IMR-90 (cell line): ENCODE results near the gene HARS2. TPM values are rescaled to one million over a fixed set of nuclear protein-coding genes. Genes with fewer than 3 reads are reported as not detected.
A peak's percentile ranks its signal among the peaks of the same experiment; 100 is the strongest.

Experiments used
- ATAC-seq: fragments of 200-7000 bp; cut with Tn5 transposase; 2 replicates; pipeline ENCODE4 v1.9.1; 2020; ENCODE audit warnings: low read depth, mild to moderate bottlenecking, moderate library complexity
- BruUV-seq: library from RNA; stranded (reverse); fragments of 400-500 nt; replicated peaks from 2 replicates; lab custom pipeline; 2021; lab: Mats Ljungman, UMichigan
- CTCF ChIA-PET: fragments of 300-600 bp; formaldehyde crosslinking; extraction: SDS; loops from one replicate; lab custom pipeline; 2021; ENCODE audit warnings: antibody characterized with exemption; lab: Yijun Ruan, JAX
- POLR2A ChIA-PET: fragments of 300-600 bp; sonication (Branson Sonifier 250); formaldehyde crosslinking; loops from one replicate; lab custom pipeline; 2022; ENCODE audit warnings: antibody characterized with exemption; ENCODE audit not compliant: unreplicated experiment; lab: Charles Lee
- DNase-seq: peaks from one replicate; pipeline ENCODE4 v3.0.0; 2013
- H2AFZ ChIP-seq: replicated peaks from 2 replicates; pipeline ENCODE3; 2013; ENCODE audit warnings: low read length, mild to moderate bottlenecking; ENCODE audit not compliant: poor library complexity
- H2AK5ac ChIP-seq: 2 replicates; pipeline ENCODE4 v1.6.1; 2013; ENCODE audit warnings: low read depth, low read length, inconsistent platforms
- H2AK9ac ChIP-seq: replicated peaks from 2 replicates; pipeline ENCODE3; 2013; ENCODE audit warnings: mild to moderate bottlenecking, low read depth, low read length, moderate library complexity; ENCODE audit not compliant: poor library complexity
- H2BK120ac ChIP-seq: 2 replicates; pipeline ENCODE4 v1.6.1; 2013; ENCODE audit warnings: low read depth, low read length, inconsistent platforms
- H2BK15ac ChIP-seq: 3 replicates; pipeline ENCODE4 v1.6.1; 2013; ENCODE audit warnings: low read depth, low read length, inconsistent platforms
- H2BK20ac ChIP-seq: 2 replicates; pipeline ENCODE4 v1.6.1; 2013; ENCODE audit warnings: low read depth, mild to moderate bottlenecking, inconsistent platforms, low read length, moderate library complexity
- H2BK5ac ChIP-seq: 2 replicates; pipeline ENCODE4 v1.6.1; 2013; ENCODE audit warnings: mild to moderate bottlenecking, low read depth, low read length, inconsistent platforms; ENCODE audit not compliant: poor library complexity, severe bottlenecking
- H3K14ac ChIP-seq: replicated peaks from 2 replicates; pipeline ENCODE4 v1.6.1; 2013; ENCODE audit warnings: low read depth, low read length, inconsistent platforms
- H3K18ac ChIP-seq: 2 replicates; pipeline ENCODE4 v1.6.1; 2013; ENCODE audit warnings: low read depth, low read length, control low read depth
- H3K23ac ChIP-seq: 2 replicates; pipeline ENCODE4 v1.6.1; 2013; ENCODE audit warnings: low read depth, low read length, inconsistent platforms
- H3K27ac ChIP-seq: 2 replicates; pipeline ENCODE4 v1.5.1; 2013; ENCODE audit warnings: mild to moderate bottlenecking, control low read depth, low read length; ENCODE audit not compliant: insufficient read depth
- H3K27me3 ChIP-seq: 2 replicates; pipeline ENCODE4 v1.6.1; 2013; ENCODE audit warnings: low read length; ENCODE audit not compliant: control insufficient read depth, insufficient read depth
- H3K36me3 ChIP-seq: 2 replicates; pipeline ENCODE4 v1.6.1; 2013; ENCODE audit warnings: low read length, mixed read lengths; ENCODE audit not compliant: control insufficient read depth, insufficient read depth
- H3K4ac ChIP-seq: 2 replicates; pipeline ENCODE4 v1.6.1; 2013; ENCODE audit warnings: low read depth, low read length, inconsistent platforms
- H3K4me1 ChIP-seq: 2 replicates; pipeline ENCODE4 v1.6.1; 2013; ENCODE audit warnings: low read length, mixed read lengths; ENCODE audit not compliant: control insufficient read depth, insufficient read depth
- H3K4me2 ChIP-seq: 2 replicates; pipeline ENCODE4 v1.6.1; 2013; ENCODE audit warnings: low read depth, mild to moderate bottlenecking, control low read depth, low read length, moderate library complexity
- H3K4me3 ChIP-seq: 2 replicates; pipeline ENCODE4 v1.5.1; 2013; ENCODE audit warnings: low read depth, mild to moderate bottlenecking, control low read depth, low read length, moderate library complexity; ENCODE audit not compliant: insufficient read depth
- H3K56ac ChIP-seq: 2 replicates; pipeline ENCODE4 v1.6.1; 2013; ENCODE audit warnings: low read length, inconsistent platforms; ENCODE audit not compliant: insufficient read depth; ENCODE audit errors: extremely low read depth
- H3K79me1 ChIP-seq, 2 experiments: 2 replicates each; pipeline ENCODE4 v1.6.1; 2013; ENCODE audit warnings: low read length in 2 of 2, inconsistent platforms in 1 of 2, low read depth in 1 of 2
- H3K9ac ChIP-seq: 2 replicates; pipeline ENCODE4 v1.6.1; 2013; ENCODE audit warnings: low read depth, low read length, control low read depth
- H3K9me1 ChIP-seq: 2 replicates; pipeline ENCODE4 v1.6.1; 2013; ENCODE audit warnings: low read length, inconsistent platforms; ENCODE audit not compliant: insufficient read depth
- H3K9me3 ChIP-seq: 2 replicates; pipeline ENCODE4 v1.6.1; 2013; ENCODE audit warnings: low read length; ENCODE audit not compliant: control insufficient read depth, insufficient read depth
- H4K20me1 ChIP-seq: 2 replicates; pipeline ENCODE4 v1.6.1; 2013; ENCODE audit warnings: low read length, inconsistent platforms; ENCODE audit not compliant: insufficient read depth
- H4K5ac ChIP-seq: 2 replicates; pipeline ENCODE4 v1.6.1; 2013; ENCODE audit warnings: mild to moderate bottlenecking, low read depth, low read length, control low read depth
- H4K8ac ChIP-seq, 2 experiments: 2 replicates each; pipeline ENCODE4 v1.6.1; 2013; ENCODE audit warnings: low read depth in 2 of 2, low read length in 2 of 2, control low read depth in 1 of 2, inconsistent platforms in 1 of 2
- H4K91ac ChIP-seq: 2 replicates; pipeline ENCODE4 v1.6.1; 2013; ENCODE audit warnings: low read depth, low read length, inconsistent platforms; ENCODE audit not compliant: insufficient read depth
- CEBPB ChIP-seq: IDR thresholded peaks from 2 replicates; pipeline ENCODE4 v1.6.1; 2012; ENCODE audit warnings: low read depth, low read length, improper control_type of control experiment
- CTCF ChIP-seq: conservative IDR thresholded peaks from 2 replicates; pipeline ENCODE4 v1.5.1; 2012; ENCODE audit warnings: mild to moderate bottlenecking, low read depth, low read length, improper control_type of control experiment
- WGBS, 2 experiments: methylation state at CpG; one replicate each; pipeline versions ENCODE4 v1.1.5 to v1.1.7; 2013; ENCODE audit warnings: missing lambda C conversion rate in 2 of 2; ENCODE audit not compliant: insufficient read length in 1 of 2; ENCODE audit errors: extremely low coverage in 2 of 2; 5-methylcytosine and 5-hydroxymethylcytosine counted together
- dilution Hi-C: fragments of 300-500 bp; cut with HindIII; formaldehyde crosslinking; loops from one replicate; pipeline ENCODE4 v1.14.3; 2018; ENCODE audit warnings: low sequenced_read_pairs; ENCODE audit not compliant: unreplicated experiment
- in situ Hi-C: fragments of 300-500 bp; cut with MboI; formaldehyde crosslinking; loops from 3 replicates; pipeline ENCODE4 v1.14.3; 2019; ENCODE audit warnings: low sequenced_read_pairs, inconsistent platforms, mixed read lengths
- intact Hi-C: fragments of 100-400 bp; cut with micrococcal nuclease; formaldehyde crosslinking; loops from 2 replicates; pipeline ENCODE4 v1.10.0; 2022
- polyA plus RNA-seq, 3 experiments: library from polyadenylated mRNA; depleted of rRNA; stranded (reverse); fragments of >200 nt; gene quantifications; 2 replicates each; pipeline ENCODE4 v1.2.3, GENCODE V29; 2012; ENCODE audit warnings: low replicate concordance in 1 of 3
- total RNA-seq: library from RNA; depleted of rRNA; stranded (reverse); fragments of >200 nt; gene quantifications from 2 replicates; pipeline ENCODE4 v1.2.3, GENCODE V29; 2012

HARS2 gene
- total and polyA plus RNA-seq, 2 of the 4 experiments (the other 2 are of a cell fraction), result 30.1 to 33.0 TPM

- Histone ChIP-seq H3K9me3 (no peaks in the 10 kb centered on the region), H4K20me1 (no peaks in the 10 kb centered on the region), H4K91ac (no peak overlapping the region), H3K14ac (no peak overlapping the region), H3K36me3 (no peaks in the 10 kb centered on the region), H3K79me1 (no peaks in the 10 kb centered on the region), H3K27me3 (no peaks in the 10 kb centered on the region), H3K27ac (no peak overlapping the region), H3K23ac (no peak overlapping the region), H3K4me2 (no peak overlapping the region), H2BK5ac (no peak overlapping the region), H4K8ac (no peak overlapping the region), H2BK15ac (no peak overlapping the region), H3K9ac (no peak overlapping the region), H2AFZ (no peak overlapping the region), H3K56ac (no peak overlapping the region), H2AK9ac (no peak overlapping the region), H2BK120ac (no peak overlapping the region), H2BK20ac (no peak overlapping the region), H2AK5ac (no peak overlapping the region), H3K4ac (no peak overlapping the region), H3K18ac (no peak overlapping the region), H4K5ac (no peak overlapping the region), H3K4me1 (no peaks in the 10 kb centered on the region), H3K4me3 (no peak overlapping the region), H3K9me1 (no peaks in the 10 kb centered on the region)
- no peak for ATAC-seq
- in situ Hi-C loops (no loop called here), intact Hi-C loops (no loop called here), dilution Hi-C loops (no loop called here)
- ChIA-PET CTCF (no interaction called here), POLR2A (no interaction called here)
- DNase-seq, result no peak
- no TSS peak for BruUV-seq
- TF ChIP-seq CTCF, result peak; percentile 13; the same call in 1 of the 2 replicates
- no peak for TF ChIP-seq CEBPB
- WGBS, 2 experiments, result no CpG with 5 or more reads among the region's 7 CpGs
These were observed 43.1 kb downstream of the HARS2 start for GRCh38 chr5:140734354-140734753.
